Middle frontal gyrus (tissue), 1 donor: Measurements from ENCODE around the gene ACOX3.
"Not testable (repeated sequence)": the region's sequence is repeated elsewhere in the genome, so short reads cannot be mapped to it uniquely, and the experiment has no call there.

Experiments used
- DNase-seq: peaks from one replicate; pipeline ENCODE4 v3.0.0-alpha.2; 2015; ENCODE audit warnings: low spot score; ENCODE audit errors: extremely low spot score

Gene ACOX3

DNA sequence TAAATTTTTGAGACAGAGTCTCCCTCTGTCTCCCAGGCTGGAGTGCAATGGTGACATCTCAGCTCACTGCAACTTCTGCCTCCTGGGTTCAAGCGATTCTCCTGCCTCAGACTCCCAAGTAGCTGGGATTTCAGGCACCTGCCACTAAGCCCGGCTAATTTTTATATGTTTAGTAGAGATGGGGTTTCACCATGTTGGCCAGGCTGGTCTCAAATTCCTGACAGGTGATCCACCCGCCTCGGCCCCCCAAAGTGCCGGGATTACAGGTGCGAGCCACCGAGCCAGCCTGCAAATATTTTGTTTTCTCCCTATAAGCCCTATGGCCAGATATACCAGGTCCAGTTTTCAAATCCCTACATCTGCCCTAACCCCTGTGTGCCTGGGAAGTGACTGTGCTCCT, 99.2 kb downstream of the ACOX3 start:
- not testable (repeated sequence) for DNase-seq

DNA sequence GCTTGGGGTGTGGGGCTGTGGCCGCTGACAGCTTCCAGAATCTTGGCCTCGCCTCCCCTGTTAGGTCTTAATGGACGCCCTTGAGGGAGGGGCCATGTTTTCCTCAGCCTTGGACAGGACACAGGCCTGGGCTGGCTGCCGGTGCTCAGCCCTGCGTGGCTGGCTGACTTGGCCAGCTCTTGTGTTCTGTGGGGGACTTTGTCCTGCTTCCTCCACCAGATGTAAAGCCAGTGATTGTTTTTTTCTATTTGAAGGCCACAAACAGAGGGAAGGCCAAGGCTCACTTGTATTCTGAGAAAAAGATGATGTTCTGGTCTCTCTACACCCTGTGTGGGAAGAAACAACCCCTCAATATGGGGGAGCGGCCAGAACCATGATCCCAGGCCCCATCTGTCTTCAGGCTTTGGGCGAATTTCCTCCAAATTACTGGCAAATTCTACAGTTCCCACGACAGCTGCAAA, 99.7 kb downstream of the ACOX3 start:
- DNase-seq, result no peak

DNA sequence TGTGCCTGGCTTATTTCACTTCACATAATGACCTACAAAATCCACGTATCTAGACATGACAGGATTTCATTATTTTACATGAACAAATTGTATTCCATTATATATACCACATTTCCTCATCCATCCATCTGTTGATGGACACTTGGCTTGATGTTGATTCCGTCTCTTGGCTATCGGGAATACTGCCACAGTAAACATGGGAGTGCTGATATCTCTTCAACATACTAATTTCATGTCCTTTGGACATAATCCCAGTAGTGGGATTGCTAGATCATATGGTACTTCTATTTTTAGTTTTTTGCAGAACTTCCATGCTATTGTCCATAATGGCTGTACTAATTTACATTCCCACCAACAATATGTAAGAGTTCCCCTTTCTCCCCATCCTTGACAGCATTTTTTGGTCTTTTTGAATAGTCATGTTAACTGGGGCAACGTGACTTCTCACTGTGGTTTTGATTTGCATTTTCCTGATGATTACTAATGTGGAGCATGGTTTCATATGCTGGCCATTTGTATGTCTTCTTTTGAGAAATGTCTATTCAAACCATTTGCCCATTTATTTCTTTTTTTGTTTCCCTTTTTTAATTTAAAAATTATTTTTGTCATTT, 102.1 kb downstream of the ACOX3 start:
- no peak for DNase-seq

DNA sequence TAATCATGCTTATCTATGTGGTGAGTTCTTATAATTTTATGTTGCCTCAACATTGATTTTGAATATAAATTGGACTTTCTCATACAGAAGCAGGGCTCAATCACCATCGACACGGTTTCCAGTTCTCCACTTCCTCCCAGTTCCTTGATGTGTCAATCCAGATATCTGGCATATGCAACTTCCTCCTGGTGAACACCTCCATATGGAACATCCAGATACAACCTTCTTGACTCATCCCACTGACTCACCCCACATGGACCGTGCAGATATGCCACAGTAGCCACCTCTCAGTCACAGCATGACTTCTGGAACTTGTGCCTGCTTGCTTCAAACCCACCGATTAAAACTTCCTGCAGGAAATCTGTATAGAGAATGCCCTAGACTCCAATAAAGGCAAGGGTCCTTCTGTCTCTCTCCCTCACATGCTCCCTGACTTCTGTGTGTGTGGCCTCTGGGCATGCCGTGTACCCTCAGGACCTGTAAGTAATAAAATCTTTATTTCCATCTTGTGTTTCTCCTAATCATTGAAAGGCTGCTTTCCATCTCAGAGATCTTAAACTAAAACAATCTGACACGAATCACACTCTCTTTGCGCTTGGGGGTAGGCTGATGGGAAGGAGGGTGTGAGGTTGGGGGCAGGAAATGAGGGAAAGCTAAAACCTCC, 104.0 kb downstream of the ACOX3 start:
- no peak for DNase-seq

DNA sequence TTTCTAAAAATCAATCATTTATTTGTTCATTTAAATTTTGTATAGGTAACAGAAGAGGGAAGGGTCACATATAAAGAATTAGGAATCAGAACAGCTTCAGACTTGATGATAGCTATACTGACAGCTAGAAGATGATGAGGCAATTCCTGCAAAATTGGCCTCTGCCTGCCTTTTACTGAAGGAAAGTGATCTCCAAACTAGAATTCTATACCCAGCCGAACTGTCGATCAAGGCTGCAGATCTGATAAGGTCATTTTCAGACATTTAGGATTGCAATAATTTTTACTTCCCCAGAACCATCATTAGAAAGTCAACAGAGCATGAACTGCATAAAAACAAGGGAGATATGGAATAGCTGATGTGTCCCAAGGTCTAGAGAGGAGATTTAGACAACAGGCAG, 104.7 kb downstream of the ACOX3 start:
- no peak for DNase-seq

DNA sequence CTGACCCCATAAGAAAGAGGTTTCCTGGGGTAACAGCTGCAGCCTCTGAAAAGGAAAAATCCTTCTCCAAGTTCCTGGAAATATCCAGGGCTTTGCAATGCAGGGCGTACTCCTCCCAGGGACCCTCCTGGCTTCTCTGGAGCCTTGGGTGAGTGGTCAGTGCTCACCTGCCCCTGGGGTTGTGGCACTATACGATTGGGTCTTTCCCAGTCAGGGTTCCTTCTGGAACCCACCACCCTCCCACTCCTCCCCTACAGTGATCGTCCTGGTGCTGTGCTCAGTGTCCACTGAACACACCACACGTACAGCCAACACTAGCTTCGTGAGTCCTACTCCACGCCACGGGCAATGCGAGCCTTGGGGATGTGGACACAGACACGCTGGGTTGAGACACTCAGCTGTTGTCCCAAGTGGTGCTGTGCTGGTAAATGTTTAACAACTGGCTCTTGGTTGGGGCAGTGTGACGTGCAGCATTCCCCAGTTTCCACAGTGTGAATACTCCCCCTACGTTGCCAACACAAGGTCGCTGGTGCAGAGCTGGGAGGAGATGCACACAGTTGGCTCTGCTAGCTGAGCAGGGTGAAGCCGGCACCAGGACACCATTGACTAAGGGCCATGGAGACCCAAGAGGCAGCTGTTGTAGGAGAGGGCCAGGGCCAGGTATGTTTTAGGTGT, 105.6 kb downstream of the ACOX3 start:
- DNase-seq, result no peak

DNA sequence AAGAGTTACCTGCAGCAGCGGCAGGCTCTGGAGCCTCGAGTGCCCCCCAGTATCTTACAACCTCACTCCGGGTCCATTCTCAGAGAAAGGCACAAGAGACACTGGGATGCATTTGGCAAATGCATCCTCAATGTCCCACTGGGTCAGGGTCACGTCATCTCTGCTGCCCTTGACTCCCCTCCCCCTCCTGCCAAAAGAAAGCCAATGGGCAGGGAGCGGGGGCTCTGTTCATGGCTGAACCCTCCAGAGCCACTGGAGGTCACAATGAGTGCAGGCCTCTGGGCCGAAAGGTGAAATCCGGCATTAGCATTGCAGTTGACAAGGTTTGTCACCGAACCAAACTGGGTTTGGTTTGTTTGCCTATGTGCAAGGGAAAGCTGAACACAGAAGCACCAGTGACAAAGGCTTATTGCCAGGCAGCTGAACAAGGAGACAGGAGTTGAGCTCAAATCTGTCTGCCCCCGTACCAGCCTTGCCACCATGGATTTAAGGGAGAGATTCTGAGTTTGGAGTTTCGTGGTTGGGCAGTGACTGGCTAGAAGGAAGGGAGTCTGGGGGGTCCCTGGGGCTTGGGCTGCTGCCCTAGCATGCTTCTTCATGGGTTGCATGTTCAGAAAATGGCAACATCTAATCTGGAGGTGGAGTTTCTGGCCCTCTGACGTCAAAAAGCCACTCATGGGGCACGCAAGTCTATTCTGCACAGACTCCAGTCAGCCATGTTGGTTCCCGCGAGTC, 106.6 kb downstream of the ACOX3 start:
- DNase-seq, result no peak

DNA sequence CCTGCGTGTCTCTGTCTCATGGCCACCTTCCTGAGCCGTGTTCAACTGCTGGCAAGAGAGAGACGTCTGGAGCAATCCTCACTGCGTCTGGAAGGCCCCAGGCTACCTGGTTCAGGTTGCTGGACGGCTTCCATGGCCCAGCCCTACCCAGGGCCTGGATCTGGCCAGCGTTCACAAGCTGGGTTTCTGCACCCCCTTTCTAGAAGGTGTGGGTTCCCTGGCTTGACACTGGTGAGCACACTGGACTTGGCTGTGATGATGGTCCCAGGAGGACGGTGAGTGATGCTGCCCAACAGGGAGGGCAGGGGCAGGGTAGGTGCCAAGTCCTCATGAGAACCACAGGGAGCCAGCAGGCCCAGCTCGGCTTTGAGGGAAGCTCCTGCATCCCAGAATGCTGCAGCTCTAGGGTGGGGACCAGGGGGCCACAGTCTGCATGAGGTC, 107.6 kb downstream of the ACOX3 start:
- no peak for DNase-seq

DNA sequence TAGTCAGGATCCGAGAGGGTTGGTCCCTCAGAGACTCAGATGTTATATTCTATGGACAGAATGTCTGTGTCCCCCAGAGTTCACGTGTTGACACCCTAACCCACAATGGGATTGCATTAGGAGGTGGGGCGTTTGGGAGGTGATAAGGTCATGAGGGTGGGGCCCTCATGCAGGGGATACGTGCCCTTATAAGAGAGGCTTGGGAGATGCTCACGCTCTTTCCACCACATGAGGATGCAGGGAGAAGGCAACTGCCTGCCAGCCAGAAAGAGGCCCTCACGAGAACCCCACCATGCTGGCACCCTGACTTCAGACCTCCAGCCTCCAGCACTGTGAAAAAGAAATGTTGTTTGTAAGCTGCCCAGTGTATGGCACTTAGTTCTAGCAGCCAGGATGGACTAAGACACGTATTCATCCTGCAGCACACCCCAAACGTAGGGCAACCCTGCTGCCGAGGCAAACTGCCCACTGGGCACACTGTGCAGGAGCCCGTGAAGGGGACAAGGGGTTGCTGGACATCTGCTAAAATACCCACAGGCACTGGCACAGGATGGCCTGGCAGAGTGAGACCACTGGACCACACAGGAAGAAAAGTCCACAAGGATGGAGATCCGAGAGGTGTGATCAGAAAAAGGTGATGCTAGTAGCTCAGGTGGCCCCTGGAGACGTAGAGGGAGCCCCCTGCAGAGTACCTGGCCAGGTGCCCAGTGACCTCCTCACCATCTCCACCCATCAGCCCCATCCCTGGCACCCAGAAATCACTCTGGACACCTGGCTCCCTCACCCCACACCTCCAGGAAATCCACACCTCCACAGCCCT, 108.3 kb downstream of the ACOX3 start:
- DNase-seq, result no peak

DNA sequence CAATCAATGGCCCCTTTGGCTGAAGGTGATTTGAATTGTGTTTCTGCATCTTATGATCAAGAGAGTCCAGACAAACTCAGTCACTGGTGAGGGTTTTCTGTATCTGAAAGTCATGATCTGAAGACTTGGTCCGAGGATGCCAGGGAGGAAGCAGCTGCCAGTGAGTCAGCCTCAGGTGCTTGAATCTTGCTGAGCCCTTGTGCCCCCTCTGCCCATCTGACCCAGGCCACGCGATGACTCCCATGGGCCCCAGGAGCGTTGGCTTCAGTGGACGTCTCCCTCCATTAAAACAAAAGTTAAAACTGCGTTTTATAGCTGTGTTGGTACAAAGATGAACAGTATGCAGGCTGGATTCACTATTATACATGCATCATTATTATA, 109.0 kb downstream of the ACOX3 start:
- no peak for DNase-seq

DNA sequence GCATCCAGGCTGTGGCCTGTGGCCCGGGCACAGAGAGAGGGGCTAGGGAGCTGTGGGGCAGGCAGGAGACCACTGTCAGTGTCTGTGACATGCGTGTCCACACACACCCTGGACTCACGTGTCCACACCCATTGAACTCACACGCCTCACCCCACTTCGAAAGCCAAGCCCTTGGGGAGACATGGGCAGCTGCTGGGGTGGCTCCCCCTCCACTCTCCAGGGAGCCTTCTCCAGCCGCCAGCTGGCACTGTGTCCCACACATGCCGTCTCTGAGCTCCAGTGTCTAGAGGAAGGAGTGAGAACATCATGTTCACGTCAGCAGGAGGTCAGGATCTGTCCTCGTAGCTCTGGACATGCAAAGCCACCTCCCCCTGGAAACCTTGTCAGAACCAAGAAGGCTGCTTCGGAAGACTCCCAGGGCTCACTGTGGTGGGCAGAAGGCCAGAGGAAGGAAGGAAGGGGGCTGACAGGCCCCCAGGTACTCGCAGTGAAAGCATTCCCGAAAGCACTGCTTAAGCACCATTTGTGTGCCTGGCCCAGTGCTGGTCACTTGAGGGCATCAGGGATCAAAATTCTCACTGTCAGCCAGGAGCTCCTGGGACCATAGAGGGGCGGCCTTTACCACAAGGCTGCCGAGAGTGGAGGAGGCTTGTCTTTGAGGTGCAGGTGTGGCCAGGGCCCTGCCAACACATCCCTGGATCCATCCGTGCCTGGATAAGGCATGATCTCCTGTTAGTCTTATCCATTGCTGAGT, 109.5 kb downstream of the ACOX3 start:
- no peak for DNase-seq

DNA sequence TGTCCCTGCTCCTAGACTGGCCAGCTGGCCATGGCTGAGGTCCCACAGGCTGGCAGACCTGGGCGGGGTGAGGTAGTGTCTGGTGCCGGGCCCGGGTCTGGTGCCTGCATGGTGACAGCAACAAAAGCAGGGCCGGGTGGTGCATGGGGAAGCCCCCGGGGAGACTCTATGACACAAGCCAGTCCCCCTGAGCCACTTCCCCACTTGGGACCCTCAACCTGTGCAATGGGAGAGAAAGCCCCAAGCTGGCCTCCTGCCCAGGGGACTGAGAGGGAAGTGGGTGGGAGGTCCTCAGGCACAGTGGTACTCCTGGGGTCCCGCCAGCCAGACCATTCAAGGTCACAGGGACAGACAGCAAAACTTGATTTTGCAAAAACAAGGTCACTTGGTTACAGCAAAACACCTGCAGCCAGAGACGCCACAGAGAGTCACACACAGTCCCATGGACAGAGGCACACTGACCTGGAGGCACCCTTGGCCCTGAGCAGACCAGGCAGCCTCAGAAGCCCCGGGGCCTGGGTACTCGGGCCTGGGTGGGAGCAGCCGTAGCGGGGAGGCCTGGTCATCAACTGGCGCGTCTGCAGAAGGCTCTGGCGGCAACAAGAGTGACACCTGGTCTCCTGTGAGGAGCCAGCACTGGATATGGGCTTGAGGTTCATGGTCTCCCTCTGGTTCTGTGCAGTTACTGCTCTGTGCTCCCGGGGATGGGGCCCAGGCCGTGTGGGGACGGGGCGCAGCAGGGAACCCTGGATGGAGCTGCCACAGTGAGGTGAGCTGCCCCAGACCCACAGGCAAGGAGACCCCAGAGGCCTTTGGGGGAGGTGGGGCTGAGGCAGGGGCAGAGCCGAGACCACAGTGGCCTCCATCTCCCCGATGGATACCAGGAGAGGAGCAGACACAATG, 110.4 kb downstream of the ACOX3 start:
- no peak for DNase-seq

DNA sequence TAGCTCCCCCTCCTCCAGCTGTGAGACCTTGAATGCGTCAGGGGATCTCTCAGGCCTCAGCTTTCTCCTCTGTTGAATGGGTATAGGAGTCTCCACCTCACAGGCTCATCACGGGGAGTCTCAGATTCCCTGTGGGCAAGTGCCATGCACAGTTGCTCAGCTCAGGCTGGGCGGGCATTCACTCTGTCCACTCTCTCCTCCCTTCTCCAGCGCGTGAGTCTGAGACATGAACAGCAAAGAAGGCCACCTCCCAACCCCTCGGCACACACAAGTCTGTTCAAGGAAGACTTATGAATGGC, 111.0 kb downstream of the ACOX3 start:
- DNase-seq, result no peak

DNA sequence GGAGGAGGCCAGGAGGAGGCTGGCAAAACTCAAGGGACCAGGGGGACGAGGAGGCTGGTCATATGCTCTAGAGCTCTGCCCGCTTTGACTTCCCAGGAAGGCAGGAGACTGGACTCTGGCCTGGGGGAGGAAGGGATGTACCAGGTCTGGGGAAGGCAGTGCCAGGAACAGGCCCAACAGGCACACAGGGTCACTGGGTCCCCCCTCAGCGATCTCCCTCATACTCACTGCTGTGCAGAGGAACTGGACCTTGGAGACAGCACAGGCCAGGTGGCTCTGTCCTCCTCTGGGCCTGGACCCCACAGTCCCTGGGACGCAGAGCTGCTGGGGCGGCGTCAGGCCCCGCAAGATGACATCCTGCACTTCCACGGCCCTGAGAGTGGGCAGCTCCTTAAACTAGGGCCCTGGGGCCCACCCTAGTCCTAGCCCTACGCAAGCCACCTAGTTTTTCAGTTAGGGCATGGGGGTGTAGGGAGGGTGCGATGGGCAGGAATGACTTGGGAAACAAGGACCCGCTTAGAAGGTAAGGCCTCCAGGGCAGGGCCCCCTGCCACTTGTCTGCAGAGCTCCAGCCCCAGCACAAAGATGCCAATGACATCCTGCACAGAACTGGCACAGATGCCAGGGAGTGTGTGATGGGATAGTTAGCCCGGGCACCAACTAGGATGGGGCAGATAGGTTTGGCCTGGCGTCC, 111.5 kb downstream of the ACOX3 start:
- no peak for DNase-seq

DNA sequence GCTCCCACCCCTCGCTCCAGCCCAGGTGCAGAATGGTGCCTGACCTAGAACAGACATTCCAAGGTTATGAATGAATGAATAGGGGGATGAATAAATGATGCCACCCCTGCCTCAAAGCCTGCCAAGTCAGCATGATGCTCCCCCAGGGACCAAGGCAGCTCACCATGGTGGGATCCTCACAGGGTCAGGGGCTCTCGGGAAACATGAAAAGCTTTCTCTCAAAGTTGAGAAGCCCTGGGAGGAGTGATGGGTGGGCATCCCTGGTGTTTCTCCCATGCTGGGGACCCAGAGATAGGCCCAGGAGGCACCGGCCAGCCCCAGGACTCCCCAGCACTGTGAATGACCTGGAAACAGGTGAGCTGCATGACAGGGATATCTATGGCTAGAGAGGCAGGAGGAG, 112.1 kb downstream of the ACOX3 start:
- DNase-seq, result no peak

DNA sequence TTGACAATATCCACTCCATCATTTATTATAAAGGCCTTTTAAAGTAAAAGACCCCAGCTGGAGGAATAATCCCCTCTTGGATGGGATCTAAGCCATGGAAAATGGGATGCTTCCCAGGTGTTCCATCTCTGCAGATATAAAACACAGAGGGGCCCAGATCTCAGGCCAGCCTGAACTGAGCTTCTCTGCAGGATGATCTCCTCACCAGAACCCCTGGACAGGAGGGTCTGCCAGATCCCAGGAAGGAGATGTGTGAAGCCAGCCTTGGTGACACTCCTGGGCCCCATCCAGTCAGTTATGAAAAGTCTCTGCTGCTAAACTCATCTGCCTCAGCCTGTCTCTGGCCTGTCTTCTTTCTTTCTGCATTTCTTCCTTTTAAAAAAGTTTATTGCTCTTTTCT, 114.3 kb downstream of the ACOX3 start:
- no peak for DNase-seq

DNA sequence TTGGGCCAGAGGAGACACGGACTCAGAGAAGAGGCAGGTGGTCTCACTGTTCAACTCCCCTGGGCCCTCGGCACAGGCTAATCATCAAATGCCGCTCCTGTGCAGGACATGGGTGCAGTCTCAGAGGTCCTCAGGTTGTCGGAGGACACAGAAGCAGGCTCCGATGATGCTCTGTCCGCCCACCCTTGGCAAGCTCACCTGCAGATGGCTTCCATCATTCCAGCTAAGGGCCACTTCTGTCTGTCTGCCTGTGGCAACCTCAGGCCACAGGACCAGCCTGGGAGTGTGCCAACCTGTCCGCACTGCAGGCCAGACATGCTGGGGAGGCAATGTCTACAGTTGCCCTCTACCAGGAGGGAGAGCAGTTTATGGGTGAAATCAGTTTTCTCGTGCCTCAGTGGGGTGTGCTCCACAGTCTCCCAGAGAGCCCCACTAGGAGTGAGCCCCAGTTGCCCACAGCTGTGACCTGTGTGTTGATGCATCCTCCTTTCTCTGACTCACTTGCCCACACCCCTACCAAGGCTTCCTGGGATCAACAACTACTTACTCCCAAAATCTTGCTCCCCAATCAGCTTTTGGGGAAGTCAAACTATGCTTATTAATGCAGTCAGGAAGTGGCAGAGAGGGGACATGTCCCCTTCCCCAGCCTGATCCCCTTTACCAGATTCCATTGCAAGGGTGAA, 115.1 kb downstream of the ACOX3 start:
- DNase-seq, result no peak

DNA sequence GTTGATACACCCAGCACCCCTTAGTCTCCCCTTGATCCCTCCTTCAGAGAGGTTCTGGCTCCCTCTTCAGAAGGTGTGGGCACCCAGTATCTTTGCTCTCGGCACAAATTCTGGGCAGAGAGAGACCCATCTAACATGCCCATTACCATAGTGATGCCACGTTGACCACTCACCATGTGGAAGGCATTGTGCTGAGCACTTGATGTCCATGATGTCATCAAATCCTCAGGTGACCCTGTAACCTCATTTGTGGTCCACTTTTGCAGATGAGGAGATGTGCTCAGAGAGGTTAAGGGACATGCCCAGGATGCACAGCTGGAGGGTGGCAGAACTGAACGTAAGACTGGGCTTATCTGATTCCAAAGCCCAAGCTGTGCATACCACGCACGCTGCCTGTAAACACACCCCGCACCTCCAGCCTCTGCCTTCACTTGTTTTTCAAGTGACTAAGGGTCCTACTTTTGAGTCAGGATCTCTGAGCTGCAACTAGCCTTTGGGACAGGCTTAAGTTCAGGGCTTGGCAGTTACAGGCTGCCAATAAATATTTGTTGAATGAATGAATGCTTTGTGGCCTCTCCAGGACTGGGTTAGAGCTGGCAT, 115.8 kb downstream of the ACOX3 start:
- DNase-seq, result no peak
